ENCODE measurements around the gene RHOC.
"Not testable (repeated sequence)": the region's sequence is repeated elsewhere in the genome, so short reads cannot be mapped to it uniquely, and the experiment has no call there.

RHOC gene

DNA sequence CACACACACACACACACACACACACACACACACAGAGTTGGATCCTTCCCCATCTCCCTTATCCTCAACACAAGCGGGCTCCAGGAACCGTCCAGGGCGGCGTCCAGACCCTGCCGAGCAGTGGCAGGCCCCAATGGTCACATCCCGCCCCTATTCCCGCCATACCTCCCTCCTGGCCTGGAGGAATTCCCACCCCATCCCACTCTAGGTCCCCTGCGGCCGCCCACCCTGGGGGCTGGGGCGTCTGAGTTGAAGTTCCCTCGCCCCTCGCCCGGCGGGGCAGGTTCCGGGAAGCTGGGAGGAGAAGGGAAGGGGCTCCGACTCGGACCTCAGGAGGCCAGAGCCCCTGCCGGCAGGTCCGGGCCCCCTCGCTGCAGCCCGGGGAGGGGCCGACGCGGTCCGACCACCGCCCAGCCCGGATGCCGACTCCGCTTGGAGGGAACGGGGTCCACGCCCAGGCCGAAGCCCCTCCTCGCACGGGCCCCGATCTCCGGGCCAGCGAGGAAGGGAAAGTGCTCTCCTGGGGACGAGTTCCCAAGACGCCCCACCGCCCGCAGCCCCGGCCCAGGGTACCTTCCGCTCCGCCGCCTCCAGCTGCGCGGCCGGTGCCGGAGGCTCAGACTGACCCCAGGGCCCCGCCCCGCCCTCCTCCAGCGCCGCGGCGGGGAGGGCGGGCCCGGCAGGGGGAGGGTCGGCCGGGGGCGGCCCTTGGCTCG, at the start of gene RHOC:
TSS of gene RHOC (minus strand) at position 623 of the 716 bp plus-strand sequence. CDS start 3,328 bp downstream, outside the sequence.
- DNase-seq (ENCODE audit: low spot score) = peak; percentile 91

DNA sequence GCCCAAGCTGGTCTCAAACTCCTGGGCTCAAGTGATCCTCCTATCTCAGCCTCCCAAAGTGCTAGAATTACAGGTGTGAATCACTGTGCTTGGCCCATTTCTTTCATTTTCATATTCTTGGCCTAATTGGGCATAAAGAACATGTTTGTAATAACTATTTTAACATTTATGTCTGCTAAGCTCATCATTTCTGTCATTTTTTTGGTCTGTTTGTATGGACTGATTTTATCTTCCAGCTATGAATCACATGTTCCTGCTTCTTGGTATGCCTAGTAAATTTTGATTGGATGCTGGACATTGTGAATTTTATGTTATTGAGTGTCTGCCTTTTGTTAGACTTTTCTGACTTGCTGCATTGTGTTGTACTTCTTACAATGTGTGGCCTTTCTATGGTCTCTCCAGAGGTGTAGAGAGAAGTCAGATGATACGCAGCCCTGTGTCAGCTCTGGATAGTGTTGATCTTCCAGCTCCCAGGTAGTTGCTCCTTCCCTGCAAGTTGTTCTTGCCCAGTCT, 47.2 kb upstream of the RHOC start:
- DNase-seq (ENCODE audit: low spot score) = no peak

DNA sequence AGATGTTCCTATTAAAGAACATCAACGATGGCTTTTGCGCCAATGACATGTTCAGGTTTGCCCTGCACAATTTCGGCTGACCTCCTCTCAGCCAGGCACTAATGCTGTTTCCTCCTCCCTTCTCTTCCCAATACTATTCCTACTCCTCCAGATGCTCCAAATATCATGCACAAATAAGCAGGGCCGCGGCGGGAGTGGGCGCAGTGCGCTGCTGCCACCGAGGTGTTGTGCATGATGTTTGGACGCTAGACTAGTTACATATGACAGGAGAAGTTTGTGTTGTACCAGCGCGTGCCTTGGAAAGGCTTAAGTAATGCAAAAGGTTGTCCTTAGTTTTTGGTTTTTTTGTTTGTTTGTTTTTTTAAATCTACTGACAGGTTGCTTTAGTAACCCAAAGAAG, 41.5 kb upstream of the RHOC start:
- no peak for DNase-seq (ENCODE audit: low spot score)

DNA sequence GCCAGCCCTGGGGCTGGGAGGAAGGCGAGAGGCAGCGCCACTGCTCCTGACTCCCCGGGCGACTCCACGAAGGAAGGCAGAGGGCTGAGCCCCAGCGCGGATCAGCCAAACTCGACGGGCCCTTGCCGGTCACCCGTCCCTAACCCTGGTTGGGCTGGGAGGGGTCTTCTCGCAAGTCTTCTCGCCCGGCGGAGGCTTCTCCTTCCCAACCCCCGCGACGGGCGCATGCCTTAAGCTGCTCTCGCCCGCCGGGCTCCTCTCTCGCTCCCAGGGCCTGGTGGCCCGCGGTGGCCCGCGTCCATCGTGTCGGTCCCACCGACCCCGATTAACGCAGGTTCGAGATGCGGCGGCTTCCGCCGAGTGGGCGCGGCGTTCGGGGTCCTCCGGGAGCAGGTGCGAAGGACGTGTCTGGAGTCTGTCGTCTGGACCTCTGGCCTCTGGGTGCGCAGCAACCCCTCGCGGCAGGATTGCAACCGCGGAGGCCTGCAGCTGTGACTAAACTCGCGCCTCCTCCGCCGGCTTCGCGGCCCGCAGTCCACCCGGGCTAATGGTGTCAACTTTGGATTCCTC, 37.2 kb upstream of the RHOC start:
- DNase-seq (ENCODE audit: low spot score) = peak; percentile 77

DNA sequence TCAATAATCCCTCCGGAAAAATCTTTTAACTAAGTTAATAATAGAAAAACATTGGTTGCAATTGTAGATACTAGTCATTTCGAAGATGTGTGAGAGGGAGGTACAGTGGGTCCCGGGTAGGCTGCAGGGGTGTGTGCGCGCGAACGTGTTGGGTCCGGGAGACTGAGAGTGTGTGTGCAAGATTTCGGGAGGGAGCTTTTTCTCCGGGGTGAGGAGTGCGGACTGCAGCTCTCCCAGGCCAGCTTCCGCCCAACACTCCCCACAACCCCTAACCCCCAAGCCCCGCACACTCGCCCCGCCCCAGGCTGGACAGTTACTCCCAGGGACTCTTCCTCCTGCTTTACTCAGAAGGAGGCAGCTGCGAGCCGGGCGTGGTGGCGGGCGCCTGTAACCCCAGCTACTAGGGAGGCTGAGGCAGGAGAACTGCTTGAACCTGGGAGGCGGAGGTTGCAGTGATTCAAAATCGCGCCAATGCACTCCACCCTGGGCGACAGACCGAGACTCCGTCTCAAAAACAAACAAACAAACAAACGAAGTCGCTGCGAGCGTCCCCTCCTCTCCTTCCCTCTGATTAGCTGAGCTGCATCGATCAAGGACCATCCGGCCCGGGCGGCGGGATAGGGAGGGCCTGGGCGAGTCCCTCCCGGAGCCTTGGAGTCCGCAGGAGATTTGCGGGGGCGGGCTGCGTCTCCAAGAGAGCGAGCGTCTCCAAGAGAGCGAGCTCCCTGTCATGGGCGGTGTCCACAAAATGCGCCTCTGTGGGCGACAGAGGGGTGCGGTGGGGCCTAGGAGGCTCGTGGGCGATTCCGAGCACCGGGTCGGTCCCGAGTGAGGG, 36.5 kb upstream of the RHOC start:
- peak; percentile 32 for DNase-seq (ENCODE audit: low spot score)

DNA sequence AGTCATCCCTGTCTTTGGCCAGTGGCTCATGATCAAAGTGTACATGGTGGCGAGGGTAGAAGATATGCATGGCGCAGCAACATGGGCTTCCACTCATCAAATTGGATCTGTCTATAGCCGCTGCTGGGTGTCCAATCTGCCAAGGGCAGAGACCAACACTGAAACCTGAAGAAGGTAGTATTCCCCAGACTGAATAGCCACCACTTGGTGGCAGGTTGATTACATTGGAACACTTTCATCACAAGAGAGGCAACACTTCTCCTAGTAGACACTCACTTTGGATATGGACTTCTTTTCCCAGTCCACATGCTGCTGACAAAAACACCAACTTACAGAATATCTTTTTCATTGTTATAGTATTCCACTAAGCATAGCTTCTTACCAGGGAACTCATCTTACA, 30.6 kb upstream of the RHOC start:
- DNase-seq (ENCODE audit: low spot score) = no peak

DNA sequence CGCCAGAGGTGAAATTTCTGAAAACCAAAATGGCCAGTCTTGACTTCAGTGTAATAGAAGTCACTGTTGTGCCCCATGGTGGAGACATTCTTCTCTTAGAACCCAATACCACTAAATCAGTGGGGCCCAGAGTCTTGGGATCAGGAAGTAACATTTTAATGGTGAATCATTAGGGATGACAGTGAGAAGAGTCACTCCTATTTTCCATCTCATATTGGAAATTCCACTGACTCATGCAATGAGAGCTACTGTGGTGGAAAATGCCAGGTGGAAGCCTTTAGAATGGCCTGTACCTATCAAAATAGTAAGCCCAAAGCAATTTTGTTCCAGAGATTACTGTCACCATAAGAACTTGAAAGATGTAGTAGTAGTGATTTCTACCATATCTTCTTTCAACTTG, 28.8 kb upstream of the RHOC start:
- DNase-seq (ENCODE audit: low spot score) = peak; percentile 77

DNA sequence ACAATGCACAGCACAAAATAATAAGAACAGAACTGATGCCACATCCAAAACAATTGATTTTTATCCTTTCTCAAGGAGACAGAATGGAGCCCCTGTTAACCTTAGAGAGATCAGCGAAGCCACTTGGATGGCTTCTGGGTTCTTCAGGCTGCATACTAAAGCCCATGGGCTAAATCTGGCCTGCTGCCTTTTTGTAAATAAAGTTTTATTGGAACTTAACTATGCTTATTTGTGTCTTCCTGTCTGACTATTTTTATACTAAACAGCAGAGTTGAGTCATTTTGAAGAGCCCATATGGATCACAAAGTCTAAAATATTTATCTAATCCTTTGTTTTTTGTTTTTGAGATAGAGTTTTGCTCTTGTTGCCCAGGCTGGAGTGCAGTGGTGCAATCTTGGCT, 24.5 kb upstream of the RHOC start:
- DNase-seq (ENCODE audit: low spot score) = no peak

DNA sequence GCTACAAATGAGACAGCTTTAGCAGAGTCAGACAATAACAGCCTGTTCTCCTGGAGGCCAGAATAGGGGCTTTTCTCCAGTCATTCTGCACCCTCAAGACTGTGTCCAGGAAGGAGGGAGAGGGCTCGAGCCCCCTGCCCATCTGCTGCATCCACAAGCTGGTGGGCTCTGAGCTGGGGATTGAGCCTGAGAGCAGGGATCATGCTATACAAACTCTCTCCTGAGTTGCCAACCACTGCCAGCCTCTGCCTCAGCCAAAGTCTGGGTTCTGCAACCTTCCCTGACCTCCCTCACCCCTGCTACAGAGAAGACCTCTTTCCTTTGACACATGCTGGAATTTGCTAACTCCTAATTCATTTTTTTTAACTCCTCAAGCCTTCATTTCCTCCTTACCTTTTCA, 23.0 kb upstream of the RHOC start:
- no peak for DNase-seq (ENCODE audit: low spot score)

DNA sequence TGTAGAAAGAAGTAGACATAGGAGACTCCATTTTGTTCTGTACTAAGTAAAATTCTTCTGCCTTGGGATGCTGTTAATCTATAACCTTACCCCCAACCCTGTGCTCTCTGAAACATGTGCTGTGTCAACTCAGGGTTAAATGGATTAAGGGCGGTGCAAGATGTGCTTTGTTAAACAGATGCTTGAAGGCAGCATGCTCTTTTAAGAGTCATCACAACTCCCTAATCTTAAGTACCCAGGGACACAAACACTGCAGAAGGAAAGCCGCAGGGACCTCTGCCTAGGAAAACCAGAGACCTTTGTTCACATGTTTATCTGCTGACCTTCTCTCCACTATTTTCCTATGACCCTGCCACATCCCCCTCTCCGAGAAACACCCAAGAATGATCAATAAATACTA, 22.1 kb upstream of the RHOC start:
- not testable (repeated sequence) for DNase-seq (ENCODE audit: low spot score)

DNA sequence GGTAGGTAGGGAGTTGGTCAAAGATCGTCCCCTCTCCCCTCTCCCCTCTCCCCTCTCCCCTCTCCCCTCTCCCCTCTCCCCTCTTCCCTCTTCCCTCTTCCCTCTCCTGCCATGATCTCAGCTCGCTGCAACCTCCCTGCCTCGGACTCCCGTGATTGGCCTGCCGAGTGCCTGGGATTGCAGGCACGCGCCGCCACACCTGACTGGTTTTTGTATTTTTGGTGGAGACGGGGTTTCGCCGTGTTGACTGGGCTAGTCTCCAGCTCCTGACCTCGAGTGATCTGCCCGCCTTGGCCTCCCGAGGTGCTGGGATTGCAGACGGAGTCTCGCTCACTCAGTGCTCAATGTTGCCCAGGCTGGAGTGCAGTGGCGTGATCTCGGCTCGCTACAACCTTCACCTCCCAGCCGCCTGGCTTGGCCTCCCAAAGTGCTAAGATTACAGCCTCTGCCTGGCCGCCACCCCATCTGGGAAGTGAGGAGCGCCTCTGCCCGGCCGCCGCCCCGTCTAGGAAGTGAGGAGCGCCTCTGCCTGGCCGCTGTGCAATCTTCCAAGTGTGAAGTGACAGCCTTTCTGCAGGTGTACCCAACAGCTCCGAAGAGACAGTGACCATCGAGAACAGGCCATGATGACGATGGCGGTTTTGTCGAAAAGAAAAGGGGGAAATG, 21.5 kb upstream of the RHOC start:
- not testable (repeated sequence) for DNase-seq (ENCODE audit: low spot score)

DNA sequence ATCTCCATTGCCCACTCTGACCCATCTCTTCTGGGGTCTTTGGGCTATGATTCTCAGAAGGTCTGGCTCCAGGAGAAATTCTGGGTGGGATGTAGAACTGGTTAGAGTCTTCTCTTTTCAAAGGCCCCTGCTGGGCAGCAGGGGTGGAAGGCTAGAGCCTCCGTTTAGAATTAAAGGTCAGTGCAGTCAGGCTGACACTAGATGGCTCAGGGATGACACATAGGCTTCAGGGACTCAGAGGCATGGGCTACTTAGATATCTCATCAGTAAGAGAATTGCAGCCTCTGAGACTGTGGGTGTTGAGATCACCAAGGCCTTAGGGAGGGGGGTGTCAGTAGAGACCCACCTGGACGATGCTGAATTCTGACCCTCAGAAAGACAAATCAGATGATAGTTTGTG, 20.8 kb upstream of the RHOC start:
- DNase-seq (ENCODE audit: low spot score) = peak; percentile 68

DNA sequence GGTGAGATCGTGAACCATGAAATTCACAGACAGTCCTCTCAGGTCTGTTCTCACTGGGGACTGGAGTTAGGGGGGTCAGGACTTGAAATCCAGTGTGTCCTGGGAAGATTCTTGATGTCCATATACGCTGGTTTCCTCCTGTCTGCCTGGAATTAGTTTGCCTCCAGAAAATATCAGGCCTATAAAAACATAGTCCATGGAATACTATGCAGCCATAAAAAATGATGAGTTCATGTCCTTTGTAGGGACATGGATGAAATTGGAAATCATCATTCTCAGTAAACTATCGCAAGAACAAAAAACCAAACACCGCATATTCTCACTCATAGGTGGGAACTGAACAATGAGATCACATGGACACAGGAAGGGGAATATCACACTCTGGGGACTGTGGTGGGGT, 17.3 kb upstream of the RHOC start:
- not testable (repeated sequence) for DNase-seq (ENCODE audit: low spot score)

DNA sequence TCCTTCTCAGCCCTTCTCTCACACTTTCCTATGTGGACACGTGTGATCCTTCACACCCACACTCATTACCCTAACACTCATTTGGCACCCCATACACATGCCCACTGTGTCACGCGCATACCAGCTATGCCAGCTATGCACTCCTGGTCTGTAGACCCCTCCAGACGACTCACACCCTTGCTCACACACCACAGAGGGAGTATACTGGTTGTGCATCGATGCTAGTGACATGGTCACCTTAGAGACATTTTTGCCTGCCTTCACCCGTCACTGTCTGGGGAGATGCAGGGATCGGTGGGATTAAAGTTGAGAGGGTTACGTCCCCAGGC, 16.5 kb upstream of the RHOC start:
- no peak for DNase-seq (ENCODE audit: low spot score)

DNA sequence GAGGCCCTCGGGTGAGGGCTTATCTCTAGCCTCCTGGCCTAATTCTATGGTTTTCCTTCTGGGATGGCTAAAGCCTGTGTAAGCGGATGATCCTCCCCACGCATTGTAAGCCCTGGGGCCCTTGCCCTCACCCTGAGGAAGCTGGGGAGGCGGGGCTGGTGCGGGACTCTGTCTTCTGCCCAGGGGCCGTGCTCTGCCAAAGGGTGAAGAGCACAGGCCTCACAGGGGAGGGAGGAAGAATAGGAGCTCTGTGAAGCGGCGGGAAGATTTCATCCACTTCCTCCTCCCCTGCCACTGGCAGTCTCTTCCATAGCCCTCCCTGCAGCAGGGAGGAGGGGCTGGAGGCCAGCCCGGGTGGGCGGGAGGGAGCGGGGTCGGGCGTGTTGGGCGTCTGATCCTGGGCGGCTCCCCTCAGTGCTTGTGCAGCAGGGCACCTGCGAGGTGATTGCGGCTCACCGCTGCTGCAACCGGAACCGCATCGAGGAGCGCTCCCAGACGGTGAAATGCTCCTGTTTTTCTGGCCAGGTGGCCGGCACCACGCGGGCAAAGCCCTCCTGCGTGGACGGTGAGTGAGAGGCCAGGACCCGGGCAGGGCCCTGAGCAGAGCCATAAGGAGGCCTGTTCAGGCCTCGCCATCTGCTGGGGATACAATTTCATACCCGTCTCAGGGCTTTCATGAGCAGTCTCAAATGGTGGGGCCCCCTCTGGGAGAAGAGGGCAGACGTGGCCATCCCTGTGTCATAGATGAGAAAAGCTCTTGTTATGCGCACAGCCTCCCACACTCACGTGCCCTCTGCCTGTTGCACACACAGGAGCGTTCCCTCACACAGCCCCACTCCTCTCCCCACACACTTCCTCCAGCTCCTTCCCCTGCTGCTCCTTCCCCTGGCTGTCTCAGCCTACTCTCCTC, 15.9 kb upstream of the RHOC start:
- DNase-seq (ENCODE audit: low spot score) = peak; percentile 28

DNA sequence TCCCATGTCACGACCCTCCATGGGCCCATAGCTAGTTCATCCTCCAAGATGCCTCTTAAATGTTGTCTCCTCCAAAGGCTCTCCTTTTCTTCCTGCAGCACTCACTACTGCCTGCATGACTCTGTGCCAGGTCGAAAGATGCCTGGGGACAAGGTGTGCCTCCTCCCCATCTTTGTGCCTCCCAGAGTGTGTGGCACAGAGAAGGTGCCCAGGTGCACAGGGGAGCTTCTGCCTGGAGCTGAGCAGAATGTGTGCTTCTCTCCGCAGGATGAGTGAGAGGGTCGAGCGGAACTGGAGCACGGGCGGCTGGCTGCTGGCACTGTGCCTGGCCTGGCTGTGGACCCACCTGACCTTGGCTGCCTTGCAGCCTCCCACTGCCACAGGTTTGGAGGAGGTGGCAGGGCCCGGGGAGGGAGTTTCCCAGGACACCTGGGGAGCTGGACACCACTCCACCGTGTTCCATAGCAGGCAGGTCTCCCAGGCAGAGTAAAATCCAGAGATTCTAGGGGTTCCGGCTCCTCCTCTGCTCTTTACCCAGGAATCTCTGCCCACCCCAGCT, 15.1 kb upstream of the RHOC start:
- no peak for DNase-seq (ENCODE audit: low spot score)

DNA sequence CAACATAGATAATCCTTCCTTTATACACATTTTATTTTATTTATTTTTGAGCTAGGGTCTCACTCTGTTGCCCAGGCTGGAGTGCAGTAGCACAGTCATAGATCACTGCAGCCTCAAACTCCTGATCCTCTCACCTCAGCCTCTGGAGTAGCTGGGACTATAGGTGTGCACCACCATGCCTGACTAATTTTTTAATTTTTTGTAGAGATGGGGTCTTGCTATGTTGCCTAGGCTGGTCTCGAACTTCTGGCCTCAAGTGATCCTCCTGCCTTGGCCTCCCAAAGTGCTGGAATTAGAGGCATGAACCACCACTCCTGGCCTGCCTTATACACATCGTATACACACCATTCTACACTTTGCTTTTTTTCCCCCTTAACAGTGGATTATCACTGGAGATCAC, 14.4 kb upstream of the RHOC start:
- not testable (repeated sequence) for DNase-seq (ENCODE audit: low spot score)

DNA sequence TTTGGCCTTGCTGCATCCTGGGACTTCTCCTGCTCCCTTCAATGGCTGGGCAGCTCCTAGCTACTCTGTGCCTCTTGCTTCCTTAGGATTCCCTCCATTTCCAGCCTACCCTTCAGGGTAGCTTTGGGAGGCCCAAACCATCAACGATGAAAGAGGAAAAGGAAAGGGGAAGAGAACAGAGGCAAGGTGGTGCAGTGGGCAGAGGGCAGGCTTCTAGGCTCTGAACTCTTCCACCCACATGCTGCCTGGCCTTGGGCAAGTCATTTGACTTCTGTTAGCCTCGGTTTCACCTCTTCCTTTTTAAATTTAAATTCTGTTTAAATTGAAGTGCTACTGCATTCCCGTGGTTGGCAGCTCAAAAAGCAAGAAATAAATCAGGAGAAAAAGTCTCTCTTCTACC, 13.9 kb upstream of the RHOC start:
- DNase-seq (ENCODE audit: low spot score) = no peak

DNA sequence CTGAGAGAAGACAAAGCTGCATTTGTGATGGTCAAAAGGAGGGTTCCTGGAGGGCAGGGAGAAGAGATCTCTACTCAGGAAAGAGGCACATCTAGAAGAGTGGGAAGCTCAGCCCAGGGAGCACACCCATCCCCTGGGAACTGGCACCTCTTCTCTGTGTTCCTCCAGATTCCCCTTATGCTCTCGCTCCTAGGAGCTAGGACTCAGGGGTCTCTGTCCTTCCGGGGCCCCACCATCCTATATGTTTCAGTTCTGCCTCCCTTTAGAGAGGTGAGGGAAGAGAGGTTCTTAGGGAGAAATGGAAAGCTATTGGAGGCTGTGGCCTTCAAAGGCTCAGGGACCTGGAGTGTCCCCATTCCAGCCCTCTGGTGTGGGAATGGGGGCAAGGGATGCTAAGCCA, 12.8 kb upstream of the RHOC start:
- no peak for DNase-seq (ENCODE audit: low spot score)

DNA sequence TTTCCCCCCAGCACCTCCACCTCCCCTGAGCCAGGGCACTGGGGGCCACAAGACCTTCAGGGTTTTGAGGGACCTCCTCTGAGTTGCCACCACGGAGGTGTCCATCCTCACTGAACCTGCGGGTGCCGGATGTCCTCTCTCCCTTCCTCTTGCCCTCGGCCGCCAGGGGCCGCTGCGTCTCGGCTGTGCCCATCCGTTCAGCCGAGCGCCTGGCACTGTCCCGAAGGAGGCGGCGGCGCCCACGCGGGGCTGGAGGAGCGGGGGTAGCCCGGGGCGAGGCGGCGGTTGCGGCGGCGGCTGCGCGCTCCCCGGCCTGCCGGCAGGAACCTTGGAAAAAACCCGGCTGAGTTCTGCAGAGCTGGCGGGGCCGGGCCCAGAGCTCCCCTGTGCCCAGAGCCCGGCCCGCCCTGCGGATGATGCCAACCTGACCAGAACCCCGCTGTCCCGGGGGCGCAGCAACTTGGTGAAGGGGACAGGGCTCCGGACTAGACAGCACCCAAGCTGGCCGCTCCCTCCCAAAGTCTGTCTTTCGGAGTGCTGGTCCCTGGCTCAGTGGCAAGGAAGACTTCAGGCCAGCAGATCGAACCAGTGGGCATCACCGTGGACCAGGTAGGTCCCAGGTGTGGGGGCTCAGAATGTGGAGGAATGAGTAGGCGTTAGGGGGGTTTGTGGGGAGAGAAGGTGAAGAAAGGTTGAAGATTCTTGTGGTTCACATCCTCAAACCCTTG, 11.9 kb upstream of the RHOC start:
- peak; percentile 90 for DNase-seq (ENCODE audit: low spot score)

Measured in AG08396 (cell line).